Nephron (organoid): ENCODE measurements around the gene RAP1B.

Experiments
- H3K27ac Mint-ChIP-seq, 3 experiments: 2 replicates each; pipeline ENCODE4 v1.8.0; 2020; ENCODE audit warnings: mixed read lengths in 3 of 3, mild to moderate bottlenecking in 2 of 3, moderate library complexity in 1 of 3
- H3K27me3 Mint-ChIP-seq: 2 replicates; pipeline ENCODE4 v1.8.0; 2021; ENCODE audit warnings: low read depth, mild to moderate bottlenecking, moderate library complexity, mixed read lengths
- H3K36me3 Mint-ChIP-seq: 2 replicates; pipeline ENCODE4 v1.8.0; 2020; ENCODE audit warnings: low read depth, mixed read lengths
- H3K4me1 Mint-ChIP-seq: 2 replicates; pipeline ENCODE4 v1.8.0; 2020; ENCODE audit warnings: mixed read lengths
- H3K4me3 Mint-ChIP-seq, 3 experiments: 2 replicates each; pipeline ENCODE4 v1.8.0; 2020; ENCODE audit warnings: mild to moderate bottlenecking in 3 of 3, mixed read lengths in 3 of 3, moderate library complexity in 2 of 3
- H3K9me3 Mint-ChIP-seq: 2 replicates; pipeline ENCODE4 v1.8.0; 2020; ENCODE audit warnings: mixed read lengths
- TF ChIP-seq, protein P1 (sequence below), 3 experiments: fragments of 200-600 bp; sonication (generic); IDR thresholded peaks; one replicate each; pipeline ENCODE4 v1.5.0; 2021; ENCODE audit warnings: antibody characterized with exemption in 3 of 3; ENCODE audit not compliant: unreplicated experiment in 3 of 3

Gene RAP1B

DNA sequence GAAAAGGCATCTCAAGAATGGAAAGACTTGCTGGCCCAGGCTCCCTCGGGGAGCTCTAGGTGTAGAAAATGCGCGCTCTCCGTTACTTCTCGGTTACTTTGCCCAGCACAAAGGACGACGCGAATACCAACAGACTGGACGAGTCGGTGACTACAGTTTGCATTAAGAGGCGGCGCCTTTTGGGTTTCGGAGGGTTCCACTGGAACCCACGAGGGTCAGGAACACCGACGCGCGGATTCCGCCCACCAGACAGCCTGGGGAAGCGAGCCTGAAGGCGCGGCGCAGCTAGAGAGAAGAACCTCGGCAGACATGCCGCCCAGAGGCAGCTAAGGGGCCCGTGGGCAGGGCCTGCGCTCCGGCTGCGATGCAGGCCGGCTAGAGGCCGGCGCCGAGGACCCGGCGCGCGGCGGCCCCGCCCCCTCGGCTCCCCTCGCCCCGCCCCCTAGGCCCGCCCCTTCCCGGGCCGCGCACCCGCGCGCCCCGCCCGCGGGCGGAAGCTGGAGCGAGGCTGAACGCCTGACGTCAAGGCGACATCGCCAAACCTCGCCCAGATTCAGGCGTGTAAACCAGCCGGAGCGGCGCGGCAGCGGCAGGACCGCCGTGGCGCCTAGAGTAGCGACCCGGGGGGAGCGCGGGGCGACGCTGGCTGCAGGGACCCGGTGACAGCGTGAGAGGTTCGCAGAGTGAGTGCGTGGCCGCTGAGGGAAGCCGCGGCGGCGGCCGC, at the start of gene RAP1B:
Gene RAP1B (plus strand): TSS at position 530 of the 724 bp plus-strand sequence. CDS start 37,826 bp downstream, outside the sequence.
- H3K4me3 Mint-ChIP-seq = peak within 1 kb of the TSS; percentile 93 to 99 (median 94)
- peaks cover 18% of the 10 kb centered on the region for H3K36me3 Mint-ChIP-seq
- H3K9me3 Mint-ChIP-seq = no peaks in the 10 kb centered on the region
- peaks cover 55% of the 10 kb centered on the region for H3K4me1 Mint-ChIP-seq
- peak within 1 kb of the TSS; percentile 100 for H3K27ac Mint-ChIP-seq
- H3K27me3 Mint-ChIP-seq = no peaks in the 10 kb centered on the region
- TF ChIP-seq, protein P1, sequence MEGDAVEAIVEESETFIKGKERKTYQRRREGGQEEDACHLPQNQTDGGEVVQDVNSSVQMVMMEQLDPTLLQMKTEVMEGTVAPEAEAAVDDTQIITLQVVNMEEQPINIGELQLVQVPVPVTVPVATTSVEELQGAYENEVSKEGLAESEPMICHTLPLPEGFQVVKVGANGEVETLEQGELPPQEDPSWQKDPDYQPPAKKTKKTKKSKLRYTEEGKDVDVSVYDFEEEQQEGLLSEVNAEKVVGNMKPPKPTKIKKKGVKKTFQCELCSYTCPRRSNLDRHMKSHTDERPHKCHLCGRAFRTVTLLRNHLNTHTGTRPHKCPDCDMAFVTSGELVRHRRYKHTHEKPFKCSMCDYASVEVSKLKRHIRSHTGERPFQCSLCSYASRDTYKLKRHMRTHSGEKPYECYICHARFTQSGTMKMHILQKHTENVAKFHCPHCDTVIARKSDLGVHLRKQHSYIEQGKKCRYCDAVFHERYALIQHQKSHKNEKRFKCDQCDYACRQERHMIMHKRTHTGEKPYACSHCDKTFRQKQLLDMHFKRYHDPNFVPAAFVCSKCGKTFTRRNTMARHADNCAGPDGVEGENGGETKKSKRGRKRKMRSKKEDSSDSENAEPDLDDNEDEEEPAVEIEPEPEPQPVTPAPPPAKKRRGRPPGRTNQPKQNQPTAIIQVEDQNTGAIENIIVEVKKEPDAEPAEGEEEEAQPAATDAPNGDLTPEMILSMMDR (IDR thresholded peaks at IDR 0.05; ENCODE audit: unreplicated experiment in 3 of 3) = no peak

DNA sequence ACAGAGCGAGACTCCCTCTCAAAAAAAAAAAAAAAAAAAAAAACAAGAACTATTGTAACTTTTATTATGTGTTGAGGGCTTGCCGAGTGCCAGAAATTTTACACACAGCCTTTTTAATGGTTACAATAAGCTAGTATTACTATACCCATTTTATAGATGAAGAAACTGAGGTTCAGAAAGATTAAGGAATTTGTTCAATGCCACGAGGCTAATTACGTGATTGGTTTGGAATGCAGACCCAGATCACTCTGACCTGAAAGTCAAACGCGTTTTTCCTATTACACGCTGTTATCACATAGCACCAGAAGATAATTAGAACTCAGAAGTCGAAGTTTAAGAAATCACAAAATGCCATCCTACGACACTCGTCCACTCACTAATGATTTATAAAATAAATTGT, 48.9 kb upstream of the RAP1B start:
- peaks cover 5% of the 10 kb centered on the region for H3K27me3 Mint-ChIP-seq
- peaks cover 22% of the 10 kb centered on the region for H3K4me1 Mint-ChIP-seq
- H3K27ac Mint-ChIP-seq = no peak overlapping the region
- H3K36me3 Mint-ChIP-seq = no peaks in the 10 kb centered on the region
- H3K9me3 Mint-ChIP-seq = no peaks in the 10 kb centered on the region
- TF ChIP-seq, protein P1 (IDR thresholded peaks at IDR 0.05; ENCODE audit: unreplicated experiment in 3 of 3) = no peak
- H3K4me3 Mint-ChIP-seq = no peak overlapping the region

DNA sequence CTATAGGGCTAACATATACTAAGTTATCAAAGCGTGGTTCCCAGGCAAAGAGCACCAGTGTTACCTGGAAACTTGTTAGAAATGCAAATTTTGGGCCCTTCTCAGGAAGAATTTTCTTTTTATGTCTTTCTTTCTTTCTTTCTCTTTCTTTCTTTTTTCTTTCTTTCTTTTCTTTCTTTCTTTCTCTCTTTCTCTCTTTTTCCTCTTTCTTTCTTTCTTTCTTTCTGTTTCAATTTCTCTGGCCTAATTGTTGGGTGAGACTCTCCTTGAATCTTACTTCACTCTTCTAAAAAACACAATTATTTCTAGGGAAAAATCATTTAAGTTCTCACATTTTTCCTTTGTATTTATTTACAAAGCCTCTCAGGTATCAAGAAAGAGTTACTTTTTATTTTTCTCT, 46.5 kb upstream of the RAP1B start:
- Mint-ChIP-seq H3K4me3 (no peak overlapping the region), H3K36me3 (peaks cover 4% of the 10 kb centered on the region), H3K9me3 (peaks cover 2% of the 10 kb centered on the region), H3K27me3 (no peaks in the 10 kb centered on the region), H3K4me1 (peaks cover 22% of the 10 kb centered on the region), H3K27ac (no peak overlapping the region)
- TF ChIP-seq, protein P1 (IDR thresholded peaks at IDR 0.05; ENCODE audit: unreplicated experiment in 3 of 3) = no peak

DNA sequence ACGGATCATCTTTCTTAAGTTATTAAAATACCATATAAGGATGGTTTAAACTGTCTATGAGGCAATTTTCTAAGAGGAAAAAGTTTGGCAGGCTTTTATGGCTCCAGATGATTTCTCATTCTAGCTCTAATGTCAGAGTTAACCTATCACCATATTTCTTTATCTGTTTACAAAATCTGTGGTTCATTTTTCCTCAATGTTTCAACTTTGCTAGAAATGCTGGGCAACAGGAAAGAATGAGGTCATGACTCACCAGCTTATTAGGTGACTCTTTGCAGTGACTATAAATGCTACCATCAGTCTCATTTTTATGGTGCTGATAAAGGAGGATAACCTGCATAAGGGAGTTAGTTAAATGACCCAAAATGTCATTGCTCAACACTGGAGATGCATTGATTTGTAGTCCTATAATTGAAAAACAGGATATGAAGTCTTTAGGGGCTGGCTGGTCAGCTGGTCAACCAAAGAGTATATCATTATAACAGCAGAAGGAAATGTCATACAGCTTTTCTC, 45.3 kb upstream of the RAP1B start:
- Mint-ChIP-seq H3K9me3 (peaks cover 2% of the 10 kb centered on the region), H3K4me1 (peaks cover 16% of the 10 kb centered on the region), H3K36me3 (peaks cover 4% of the 10 kb centered on the region), H3K27ac (peak overlapping the region; percentile 70 to 84 (median 80)), H3K4me3 (no peak overlapping the region), H3K27me3 (no peaks in the 10 kb centered on the region)
- TF ChIP-seq, protein P1 (IDR thresholded peaks at IDR 0.05; ENCODE audit: unreplicated experiment in 3 of 3) = no peak

DNA sequence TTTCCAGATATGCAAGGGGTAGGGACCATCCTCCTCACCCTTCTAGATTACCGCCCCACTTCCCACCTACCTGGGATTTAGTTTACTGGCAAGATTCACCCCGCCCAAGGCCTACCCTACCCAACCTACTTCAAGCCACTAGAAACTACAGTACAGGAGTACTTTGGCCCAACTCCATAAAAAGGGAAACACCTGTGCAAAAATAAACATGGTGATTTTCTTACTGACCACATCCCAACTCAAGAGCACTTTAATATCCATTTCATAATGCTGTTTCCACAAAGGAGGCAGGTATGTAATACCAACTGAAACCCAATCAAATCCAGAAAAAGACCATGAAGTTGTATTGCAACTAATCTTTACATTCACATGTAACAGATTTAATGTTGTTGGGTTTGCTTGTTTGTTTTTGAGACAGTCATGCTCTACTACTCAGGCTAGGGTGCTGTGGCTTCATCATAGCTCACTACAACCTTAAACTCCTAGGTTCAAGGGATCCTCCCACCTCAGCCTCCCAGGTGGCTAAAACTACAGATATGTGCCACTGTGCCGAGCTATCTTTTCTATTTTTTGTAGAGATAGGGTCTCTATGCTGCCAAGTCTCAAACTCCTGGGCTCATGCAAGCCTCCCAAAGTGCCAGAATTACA, 41.7 kb upstream of the RAP1B start:
- Mint-ChIP-seq H3K9me3 (peaks cover 2% of the 10 kb centered on the region), H3K4me1 (peaks cover 9% of the 10 kb centered on the region), H3K27me3 (no peaks in the 10 kb centered on the region), H3K36me3 (peaks cover 4% of the 10 kb centered on the region), H3K4me3 (no peak overlapping the region), H3K27ac (no peak overlapping the region)
- TF ChIP-seq, protein P1 (IDR thresholded peaks at IDR 0.05; ENCODE audit: unreplicated experiment in 3 of 3) = no peak
